ENCODE measurements around the gene UBTD2. TPM values are rescaled to one million over a fixed set of nuclear protein-coding genes. Genes with fewer than 3 reads are reported as not detected.
"Not testable (repeated sequence)": the region's sequence is repeated elsewhere in the genome, so short reads cannot be mapped to it uniquely, and the experiment has no call there.

Gene UBTD2
- 10 to 100 TPM; 14.5 to 22.1 (median 16.2) TPM for total RNA-seq

GRCh38 chr5:172283020-172283861, at the start of gene UBTD2:
Gene UBTD2 (minus strand): TSS chr5:172283764. CDS start chr5:172283665, 99 bp downstream.
- TF ChIP-seq CTCF (IDR thresholded peaks at IDR 0.05) = no peak
- ATAC-seq (ENCODE audit: low FRiP score) (peak; percentile 93), DNase-seq (ENCODE audit: low spot score) (peak; percentile 33)

- ATAC-seq (ENCODE audit: low FRiP score); DNase-seq (ENCODE audit: low spot score): not testable (repeated sequence)
Measured at GRCh38 chr5:172326901-172327300, 43.3 kb upstream of the UBTD2 start.

- no peak for ATAC-seq (ENCODE audit: low FRiP score)
- no peak for TF ChIP-seq CTCF (IDR thresholded peaks at IDR 0.05)
- DNase-seq (ENCODE audit: low spot score) = no peak
Measured at GRCh38 chr5:172325452-172325851, 41.9 kb upstream of the UBTD2 start.

- ATAC-seq (ENCODE audit: low FRiP score) = no peak
Measured at GRCh38 chr5:172322028-172322965, 38.7 kb upstream of the UBTD2 start.

GRCh38 chr5:172321593-172321992, 38.0 kb upstream of the UBTD2 start:
- ATAC-seq (ENCODE audit: low FRiP score) (no peak), DNase-seq (ENCODE audit: low spot score) (no peak)
- TF ChIP-seq CTCF (IDR thresholded peaks at IDR 0.05) = no peak

More at GRCh38 chr5:172322028-172322965, 38.7 kb upstream of the UBTD2 start:
- TF ChIP-seq CTCF (IDR thresholded peaks at IDR 0.05) = no peak
- DNase-seq (ENCODE audit: low spot score) = no peak

GRCh38 chr5:172319708-172320441, 36.3 kb upstream of the UBTD2 start:
- DNase-seq (ENCODE audit: low spot score) (no peak), ATAC-seq (ENCODE audit: low FRiP score) (no peak)
- no peak for TF ChIP-seq CTCF (IDR thresholded peaks at IDR 0.05)

All from omental fat pad (tissue), 4 donors.